Upper lobe of left lung (tissue), 4 donors: ENCODE measurements around the gene C3orf70.

Source experiments
- CTCF ChIP-seq, 6 experiments: fragments of 450-650 bp in 4 of 6; fragments of 200-600 bp in 2 of 6; sonication (generic) in 2 of 6; IDR thresholded peaks; one replicate each; pipeline ENCODE4 v1.5.1; 2016 to 2019; ENCODE audit warnings: antibody characterized with exemption in 6 of 6
- POLR2AphosphoS5 ChIP-seq, 2 donors: sonication (generic); formaldehyde crosslinking; IDR thresholded peaks; one replicate each; pipeline ENCODE4 v1.5.1; 2017; ENCODE audit warnings: antibody characterized with exemption in 2 of 2

- TF ChIP-seq CTCF (IDR thresholded peaks at IDR 0.05) (no peak), POLR2AphosphoS5 (IDR thresholded peaks at IDR 0.05) (no peak)
These were observed 96.0 kb downstream of the C3orf70 start for GRCh38 chr3:185056908-185057307.
